Stimulated activated CD4-positive, alpha-beta T cell treated with anti-CD3 and anti-CD28 coated beads, Interleukin-2, amount 100 ng/mL, for 48 hours (primary cell): ENCODE measurements around the gene PPP2R5C.
"Not testable (repeated sequence)": the region's sequence is repeated elsewhere in the genome, so short reads cannot be mapped to it uniquely, and the experiment has no call there.

Experiments used
- DNase-seq, 2 donors: peaks; one replicate each; pipeline ENCODE4 v3.0.0-alpha.2; 2020

The PPP2R5C gene

GRCh38 chr14:101761032-101761880, at the start of gene PPP2R5C:
TSS of gene PPP2R5C (plus strand) at chr14:101761709. CDS start at chr14:101761894, 185 bp downstream.
- DNase-seq, result peak; percentile 74 to 82

DNA sequence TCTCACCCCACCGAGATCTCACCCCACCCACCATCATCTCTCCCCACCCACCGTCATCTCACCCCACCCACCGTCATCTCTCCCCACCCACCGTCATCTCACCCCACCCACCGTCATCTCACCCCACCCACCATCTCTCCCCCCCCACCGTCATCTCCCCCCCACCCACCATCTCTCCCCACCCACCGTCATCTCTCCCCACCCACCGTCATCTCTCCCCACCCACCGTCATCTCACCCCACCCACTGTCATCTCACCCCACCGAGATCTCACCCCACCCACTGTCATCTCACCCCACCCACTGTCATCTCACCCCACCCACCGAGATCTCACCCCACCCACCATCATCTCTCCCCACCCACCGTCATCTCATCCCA, 49.7 kb upstream of the PPP2R5C start:
- not testable (repeated sequence) for DNase-seq

DNA sequence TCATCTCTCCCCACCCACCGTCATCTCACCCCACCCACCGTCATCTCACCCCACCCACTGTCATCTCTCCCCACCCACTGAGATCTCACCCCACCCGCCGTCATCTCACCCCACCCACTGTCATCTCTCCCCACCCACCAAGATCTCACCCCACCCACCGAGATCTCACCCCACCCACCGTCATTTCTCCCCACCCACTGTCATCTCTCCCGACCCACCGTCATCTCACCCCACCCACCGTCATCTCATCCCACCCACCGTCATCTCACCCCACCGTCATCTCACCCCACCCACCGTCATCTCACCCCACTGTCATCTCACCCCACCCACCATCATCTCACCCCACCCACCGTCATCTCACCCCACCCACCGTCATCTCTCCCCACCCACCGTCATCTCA, 49.2 kb upstream of the PPP2R5C start:
- DNase-seq, result not testable (repeated sequence)

GRCh38 chr14:101713091-101713490, 48.4 kb upstream of the PPP2R5C start:
- not testable (repeated sequence) for DNase-seq

- no peak for DNase-seq
These were observed 47.7 kb upstream of the PPP2R5C start for GRCh38 chr14:101713621-101714349.

DNA sequence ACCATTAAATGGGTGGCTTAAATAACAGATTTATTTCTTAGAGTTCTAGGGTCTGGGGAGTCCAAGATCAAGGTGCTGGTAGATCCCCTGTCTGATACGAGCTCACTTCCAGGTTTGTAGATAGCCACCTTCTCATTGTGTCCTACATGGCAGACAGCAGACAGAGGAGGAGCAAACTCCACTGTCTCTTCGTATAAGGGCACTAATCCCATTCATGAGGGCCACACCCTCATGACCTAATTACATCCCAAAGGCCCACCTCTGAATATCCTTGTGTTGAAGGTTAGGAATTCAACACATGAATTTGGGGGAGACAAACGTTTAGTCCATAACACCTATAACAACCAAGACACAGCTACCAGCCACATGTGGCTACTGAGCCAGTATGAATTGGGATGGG, 47.1 kb upstream of the PPP2R5C start:
- DNase-seq, result no peak

GRCh38 chr14:101715210-101716076, 46.1 kb upstream of the PPP2R5C start:
- no peak for DNase-seq

GRCh38 chr14:101716077-101716950, 45.2 kb upstream of the PPP2R5C start:
- DNase-seq, result no peak

DNA sequence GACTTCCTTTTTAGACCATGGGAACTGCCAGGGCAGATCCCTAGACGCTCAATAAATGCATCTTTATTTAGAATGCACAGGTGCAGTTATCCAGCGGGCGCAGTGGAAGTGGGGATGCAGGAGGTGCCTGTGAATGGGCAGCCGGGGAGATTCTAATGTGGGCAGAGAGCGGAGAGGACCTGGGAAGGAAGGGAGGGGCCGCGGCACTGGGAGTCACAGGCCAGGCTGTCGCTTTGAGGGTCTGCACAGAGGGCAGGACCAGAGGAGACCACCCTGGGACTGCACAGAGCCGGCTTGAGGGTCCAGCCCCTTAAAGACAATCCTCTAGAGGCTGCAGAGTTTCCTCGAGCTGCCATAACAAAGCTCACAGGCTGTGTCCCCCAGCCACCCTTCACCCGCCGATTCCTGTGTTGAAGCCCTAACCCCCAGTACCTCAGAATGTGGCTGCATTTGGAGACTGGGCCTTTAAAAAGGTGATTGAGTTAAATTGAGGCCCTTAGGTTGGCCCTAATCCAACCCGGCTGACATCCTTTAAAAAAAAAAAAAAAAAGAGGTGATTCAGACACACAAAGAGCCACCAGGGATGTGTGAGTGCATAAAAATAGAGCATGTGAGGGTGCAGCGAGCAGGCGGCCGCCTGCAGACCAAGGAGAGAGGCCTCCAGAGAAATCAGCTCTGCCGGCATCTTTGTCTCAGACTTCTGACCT, 44.4 kb upstream of the PPP2R5C start:
- no peak for DNase-seq

- no peak for DNase-seq
These were observed 43.6 kb upstream of the PPP2R5C start for GRCh38 chr14:101717663-101718490.

DNA sequence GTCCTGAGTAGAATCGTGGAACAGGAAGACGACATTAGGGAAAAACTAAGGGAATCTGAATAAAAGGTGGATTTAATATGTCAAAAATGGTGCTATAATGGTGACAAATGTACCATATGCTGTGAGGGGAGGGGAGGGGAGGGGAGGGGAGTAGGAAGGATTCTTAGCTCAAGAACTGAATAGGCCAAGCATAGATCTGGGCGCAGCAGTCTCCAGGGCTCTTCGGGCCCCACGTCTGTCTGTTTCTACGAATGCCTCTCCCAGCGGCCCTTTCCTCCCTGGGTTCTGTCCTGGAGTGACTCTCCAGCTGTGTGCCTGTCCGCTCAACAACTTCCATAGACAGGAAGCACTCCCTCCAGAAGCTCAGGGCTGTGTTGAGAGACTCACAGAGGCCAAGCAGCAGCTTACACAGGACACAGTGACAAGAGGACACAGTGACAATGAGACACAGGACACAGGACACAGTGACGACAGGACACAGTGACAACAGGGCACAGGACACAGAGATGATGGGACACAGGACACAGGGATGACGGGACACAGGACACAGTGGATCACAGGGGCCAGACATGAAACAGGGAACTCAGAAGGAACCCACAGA, 42.4 kb upstream of the PPP2R5C start:
- DNase-seq, result no peak

DNA sequence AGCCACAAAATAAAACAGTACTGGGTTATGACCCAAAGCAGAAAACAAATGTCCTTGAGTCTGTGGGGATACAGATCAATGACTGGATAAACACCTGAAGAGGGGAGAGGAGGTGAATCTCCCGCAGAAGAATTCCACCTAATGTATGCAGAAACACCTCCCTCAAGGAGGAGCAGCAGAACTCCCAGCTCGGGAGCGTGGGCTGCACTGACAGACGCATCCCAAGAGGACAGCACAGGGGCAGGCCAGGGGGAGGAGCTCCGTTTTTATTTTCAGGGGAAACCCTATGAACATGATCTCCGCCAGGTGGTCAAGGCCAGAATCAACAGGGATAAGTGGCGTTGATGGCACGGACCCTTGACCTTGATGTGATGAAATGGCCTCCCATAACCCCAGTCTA, 41.8 kb upstream of the PPP2R5C start:
- no peak for DNase-seq

DNA sequence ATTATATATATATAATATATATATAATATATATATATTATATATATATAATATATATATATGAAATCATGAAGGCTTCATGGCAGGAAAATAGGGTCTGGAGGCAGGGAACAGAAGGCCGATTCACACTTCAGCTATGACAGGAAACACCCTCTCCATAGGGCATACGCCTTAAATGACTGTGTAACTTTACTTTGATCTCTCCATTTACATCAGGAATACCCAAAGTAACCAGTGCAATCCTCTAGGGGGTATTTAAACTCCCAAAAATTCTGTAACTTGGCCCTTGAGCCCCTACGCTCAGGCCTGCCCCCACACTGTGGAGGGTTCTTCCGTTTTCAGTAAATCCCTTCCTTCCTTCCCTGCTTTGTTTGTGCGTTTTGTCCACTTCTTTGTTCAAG, 40.4 kb upstream of the PPP2R5C start:
- DNase-seq, result no peak

DNA sequence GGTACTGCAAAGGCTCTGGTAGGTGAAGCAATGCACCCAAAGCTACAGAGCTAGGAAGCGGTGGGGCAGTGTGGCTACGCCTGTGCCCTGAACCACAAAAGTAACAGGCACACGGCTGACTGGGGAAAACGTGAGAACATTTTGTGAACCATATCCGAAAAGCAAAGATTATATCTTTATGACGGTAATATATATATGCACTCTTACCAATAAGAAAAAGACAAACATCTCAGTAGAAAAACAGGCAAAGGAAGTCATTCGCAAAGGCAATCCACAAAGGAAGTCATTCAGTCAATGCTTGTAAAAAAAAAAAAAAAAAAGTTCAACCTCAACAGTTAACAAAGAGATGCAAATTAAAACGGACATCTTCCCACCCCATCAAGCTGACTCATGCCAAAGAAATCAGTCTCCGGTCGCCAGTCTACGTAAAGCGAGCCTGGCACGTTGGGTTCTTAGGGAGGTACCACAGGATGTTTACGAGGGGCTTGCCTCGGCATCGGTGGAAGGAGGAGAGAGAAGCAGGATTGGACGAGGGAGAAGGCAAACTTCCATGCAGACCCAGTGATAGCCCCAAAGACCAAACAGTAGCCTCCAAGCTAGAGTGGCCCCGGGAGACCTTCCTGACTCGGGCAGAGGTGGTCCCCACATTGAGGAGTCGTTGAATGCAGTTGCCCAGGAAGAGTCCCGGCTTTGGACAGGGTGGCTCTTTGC, 39.4 kb upstream of the PPP2R5C start:
- DNase-seq, result peak; percentile 40 to 43

- DNase-seq, result no peak
These were observed 38.4 kb upstream of the PPP2R5C start for GRCh38 chr14:101723061-101723595.

DNA sequence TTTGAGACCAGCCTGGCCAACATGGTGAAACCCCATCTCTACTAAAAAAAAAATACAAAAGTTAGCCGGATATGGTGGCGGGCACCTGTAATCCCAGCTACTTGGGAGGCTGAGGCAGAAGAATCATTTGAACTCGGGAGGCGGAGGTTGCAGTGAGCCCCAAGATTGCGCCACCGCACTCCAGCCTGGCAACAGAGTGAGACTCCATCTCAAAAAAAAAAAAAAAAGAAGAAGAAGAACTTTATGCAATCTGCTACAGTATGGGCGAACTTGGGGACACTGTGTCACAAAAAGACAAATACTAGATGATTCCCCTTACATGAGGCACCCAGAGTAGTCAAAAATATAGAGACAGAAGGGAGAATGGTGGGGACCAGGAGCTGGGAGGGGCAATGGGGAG, 35.9 kb upstream of the PPP2R5C start:
- DNase-seq, result not testable (repeated sequence)

DNA sequence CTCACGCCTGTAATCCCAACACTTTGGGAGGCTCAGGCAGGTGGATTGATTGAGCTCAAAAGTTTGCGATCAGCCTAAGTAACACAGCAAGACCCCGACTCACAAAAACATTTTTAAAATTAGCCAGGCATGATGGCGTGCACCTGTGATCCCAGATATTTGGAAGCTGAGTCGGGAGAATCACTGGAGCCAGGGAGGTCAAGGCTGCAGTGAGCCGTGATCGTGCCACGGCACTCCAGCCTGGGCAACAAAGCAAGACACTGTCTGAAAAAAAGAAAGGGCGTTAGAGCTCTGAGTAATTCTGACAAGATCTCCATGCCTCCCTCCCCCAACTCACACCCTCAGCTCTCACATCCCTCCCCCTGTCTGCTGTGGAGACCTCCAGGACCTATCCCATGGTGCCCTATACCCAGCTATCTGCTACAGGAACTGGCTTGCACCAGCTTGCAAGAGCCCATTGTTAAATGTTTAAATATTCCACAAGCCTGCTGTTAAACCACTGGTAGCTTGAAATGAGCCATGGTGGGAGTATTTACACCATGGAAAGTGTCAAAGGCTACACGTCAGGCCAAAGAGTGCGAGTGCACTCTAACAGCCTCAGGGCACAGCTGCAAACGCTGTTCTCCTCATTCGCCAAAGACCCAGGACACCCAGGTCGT, 35.1 kb upstream of the PPP2R5C start:
- no peak for DNase-seq

DNA sequence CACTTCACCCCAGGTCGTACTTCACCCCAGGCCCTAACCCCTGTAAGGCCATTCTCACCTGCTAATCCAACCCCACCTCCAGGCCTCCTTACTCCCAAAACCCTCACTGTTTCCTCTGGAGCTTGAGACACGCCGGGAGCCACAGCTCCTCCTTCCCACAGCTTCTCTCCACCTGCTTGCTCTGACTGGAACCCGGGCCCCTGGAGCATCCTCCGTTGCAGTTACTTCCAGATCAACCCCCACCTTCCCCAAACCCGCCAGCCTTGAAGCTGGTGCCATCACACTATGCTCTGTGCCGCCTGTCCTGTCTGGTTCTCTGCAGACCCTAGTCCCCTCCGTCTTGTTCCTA, 34.6 kb upstream of the PPP2R5C start:
- no peak for DNase-seq
